Measurements from ENCODE around the gene TMEM9. TPM values are rescaled to one million over a fixed set of nuclear protein-coding genes. Genes with fewer than 3 reads are reported as not detected.

TMEM9 gene
- total RNA-seq, 6 experiments from 2014 or later, result 27.0 to 47.4 (median 35.6) TPM

- no peak for TF ChIP-seq POLR2A (IDR thresholded peaks at IDR 0.05)
- TF ChIP-seq CTCF (IDR thresholded peaks at IDR 0.05), result no peak
- Histone ChIP-seq H3K27ac (no peak overlapping the region), H3K9me3 (no peaks in the 10 kb centered on the region), H3K4me1 (no peaks in the 10 kb centered on the region), H3K27me3 (no peaks in the 10 kb centered on the region), H3K36me3 (no peaks in the 10 kb centered on the region), H3K4me3 (no peak overlapping the region)
- intact Hi-C loops (cut with DNase I), result no loop called here
- ATAC-seq (no peak), DNase-seq (no peak)
- WGBS (ENCODE audit: insufficient coverage, low coverage, low lambda C conversion rate, missing lambda C conversion rate), result 76% methylated on average over 12 of the region's 17 CpGs
Measured at GRCh38 chr1:201096977-201097856, 57.1 kb downstream of the TMEM9 start.

GRCh38 chr1:201096041-201096461 is 58.2 kb downstream of the TMEM9 start:
- DNase-seq (no peak), ATAC-seq (no peak)
- intact Hi-C loops (cut with DNase I), result no loop called here
- Histone ChIP-seq H3K36me3 (no peaks in the 10 kb centered on the region), H3K4me1 (no peaks in the 10 kb centered on the region), H3K27ac (no peak overlapping the region), H3K9me3 (no peaks in the 10 kb centered on the region), H3K4me3 (no peak overlapping the region), H3K27me3 (no peaks in the 10 kb centered on the region)
- no CpG with 5 or more reads among the region's 5 CpGs for WGBS (ENCODE audit: insufficient coverage, low coverage, low lambda C conversion rate, missing lambda C conversion rate)
- TF ChIP-seq CTCF (IDR thresholded peaks at IDR 0.05) (no peak), POLR2A (IDR thresholded peaks at IDR 0.05) (no peak)

- Histone ChIP-seq H3K4me1 (no peaks in the 10 kb centered on the region), H3K27me3 (no peaks in the 10 kb centered on the region), H3K9me3 (no peaks in the 10 kb centered on the region), H3K4me3 (no peak overlapping the region), H3K36me3 (no peaks in the 10 kb centered on the region), H3K27ac (no peak overlapping the region)
- TF ChIP-seq POLR2A (IDR thresholded peaks at IDR 0.05), result no peak
- no peak for TF ChIP-seq CTCF (IDR thresholded peaks at IDR 0.05)
- ATAC-seq (no peak), DNase-seq (no peak)
- WGBS (ENCODE audit: insufficient coverage, low coverage, low lambda C conversion rate, missing lambda C conversion rate), result 91% methylated on average over 2 of the region's 2 CpGs
- intact Hi-C loops (cut with DNase I), result no loop called here
Measured at GRCh38 chr1:201095581-201095980, 58.7 kb downstream of the TMEM9 start.

GRCh38 chr1:201094832-201095231 is 59.4 kb downstream of the TMEM9 start:
- Histone ChIP-seq H3K36me3 (no peaks in the 10 kb centered on the region), H3K27ac (no peak overlapping the region), H3K4me1 (no peaks in the 10 kb centered on the region), H3K27me3 (no peaks in the 10 kb centered on the region), H3K9me3 (no peaks in the 10 kb centered on the region), H3K4me3 (no peak overlapping the region)
- DNase-seq, result no peak
- no peak for TF ChIP-seq CTCF (IDR thresholded peaks at IDR 0.05)
- TF ChIP-seq POLR2A (IDR thresholded peaks at IDR 0.05), result no peak
- ATAC-seq, result peak in 1 of 4 donors; percentile 19
- intact Hi-C loops (cut with DNase I), result no loop called here
- 40% methylated on average over 1 of the region's 4 CpGs for WGBS (ENCODE audit: insufficient coverage, low coverage, low lambda C conversion rate, missing lambda C conversion rate)
